GM06990 (cell line): ENCODE data around the gene TBC1D23.
"Not testable (repeated sequence)": the region's sequence is repeated elsewhere in the genome, so short reads cannot be mapped to it uniquely, and the experiment has no call there.

ENCODE experiments used
- DNase-seq: peaks from one replicate; pipeline ENCODE4 v3.0.0-alpha.2; 2011; ENCODE audit not compliant: insufficient read length; ENCODE audit errors: extremely low read depth
- H3K27me3 ChIP-seq: replicated peaks from 2 replicates; pipeline ENCODE4 v1.6.0; 2011; ENCODE audit warnings: low read length; ENCODE audit not compliant: control insufficient read depth, insufficient read depth
- H3K36me3 ChIP-seq: 2 replicates; pipeline ENCODE4 v1.5.1; 2011; ENCODE audit warnings: low read length; ENCODE audit not compliant: control insufficient read depth, insufficient read depth
- H3K4me3 ChIP-seq: replicated peaks from 2 replicates; pipeline ENCODE4 v1.5.1; 2011; ENCODE audit warnings: low read depth, mild to moderate bottlenecking, control low read depth, low read length
- CTCF ChIP-seq: IDR thresholded peaks from 2 replicates; pipeline ENCODE4 v1.5.1; 2011; ENCODE audit warnings: low read length, control low read depth, mild to moderate bottlenecking, inconsistent platforms; ENCODE audit not compliant: insufficient read depth, poor library complexity, severe bottlenecking

The TBC1D23 gene

GRCh38 chr3:100325827-100326226, 65.0 kb downstream of the TBC1D23 start:
- no peak for TF ChIP-seq CTCF
- no peak for DNase-seq
- no peak overlapping the region for H3K4me3 ChIP-seq
- H3K36me3 ChIP-seq, result no peaks in the 10 kb centered on the region
- no peaks in the 10 kb centered on the region for H3K27me3 ChIP-seq

DNA sequence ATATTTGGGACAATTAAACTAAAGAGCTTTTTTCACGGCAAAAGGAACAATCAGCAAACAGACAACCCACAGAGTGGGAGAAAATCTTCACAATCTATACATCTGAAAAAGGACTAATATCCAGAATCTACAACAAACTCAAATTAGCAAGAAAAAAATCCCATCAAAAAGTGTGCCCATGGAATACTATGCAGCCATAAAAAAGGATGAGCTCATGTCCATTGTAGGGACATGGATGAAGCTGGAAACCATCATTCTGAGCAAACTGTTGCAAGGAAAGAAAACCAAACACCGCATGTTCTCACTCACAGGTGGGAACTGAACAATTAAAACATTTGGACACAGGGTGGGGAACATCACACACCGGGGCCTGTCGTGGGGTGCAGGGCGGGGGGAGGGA, 66.6 kb downstream of the TBC1D23 start:
- not testable (repeated sequence) for H3K27me3 ChIP-seq, H3K36me3 ChIP-seq, H3K4me3 ChIP-seq, DNase-seq

GRCh38 chr3:100329800-100330489, 69.2 kb downstream of the TBC1D23 start:
- no peak for DNase-seq
- no peaks in the 10 kb centered on the region for H3K27me3 ChIP-seq
- TF ChIP-seq CTCF, result no peak
- no peaks in the 10 kb centered on the region for H3K36me3 ChIP-seq
- no peak overlapping the region for H3K4me3 ChIP-seq

- Histone ChIP-seq H3K36me3 (no peaks in the 10 kb centered on the region), H3K4me3 (no peak overlapping the region), H3K27me3 (no peaks in the 10 kb centered on the region)
- TF ChIP-seq CTCF, result no peak
- no peak for DNase-seq
Measured at GRCh38 chr3:100330651-100331050, 69.9 kb downstream of the TBC1D23 start.

DNA sequence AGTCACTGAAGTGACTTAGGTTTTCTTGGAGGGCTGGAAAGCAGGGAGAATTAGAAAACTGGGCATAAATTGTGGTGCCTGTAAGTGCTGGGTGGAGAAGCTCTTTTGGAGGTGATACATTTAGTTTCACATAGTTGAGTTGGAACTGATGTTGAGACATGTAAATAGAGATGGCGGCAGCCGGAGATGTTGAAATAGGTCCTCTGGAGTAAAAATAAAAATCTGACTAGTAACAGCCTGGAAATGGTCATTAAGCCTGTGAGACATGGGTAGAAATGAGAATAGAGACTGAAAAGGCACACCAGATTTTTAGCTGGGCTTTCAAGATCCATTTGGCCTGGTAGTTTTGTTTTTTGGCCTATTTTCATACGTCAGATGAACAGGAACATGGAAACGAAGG, 70.9 kb downstream of the TBC1D23 start:
- Histone ChIP-seq H3K4me3 (no peak overlapping the region), H3K36me3 (no peaks in the 10 kb centered on the region), H3K27me3 (no peaks in the 10 kb centered on the region)
- TF ChIP-seq CTCF, result no peak
- DNase-seq, result no peak

- no peaks in the 10 kb centered on the region for H3K36me3 ChIP-seq
- no peak for TF ChIP-seq CTCF
- DNase-seq, result no peak
- H3K27me3 ChIP-seq, result no peaks in the 10 kb centered on the region
- H3K4me3 ChIP-seq, result no peak overlapping the region
Measured at GRCh38 chr3:100333051-100333450, 72.3 kb downstream of the TBC1D23 start.
